Esophagus mucosa (tissue), 1 donor: ENCODE measurements around the gene GYG2. TPM values are rescaled to one million over a fixed set of nuclear protein-coding genes. Genes with fewer than 3 reads are reported as not detected.
A peak's percentile ranks its signal among the peaks of the same experiment; 100 is the strongest.
"Not testable (repeated sequence)": the region's sequence is repeated elsewhere in the genome, so short reads cannot be mapped to it uniquely, and the experiment has no call there.

Experiments used
- ATAC-seq: fragments of 200-7000 bp; cut with Tn5 transposase; one replicate; pipeline ENCODE4 v1.9.1; 2020
- total RNA-seq: library from RNA; stranded (reverse); gene quantifications from one replicate; pipeline ENCODE4 v1.2.4, GENCODE V29; 2023
- donor health status: DM: yes; HTN: yes; CAD: no.

Gene GYG2
- total RNA-seq, 1 donor from 2014 or later: 0.52 TPM

DNA sequence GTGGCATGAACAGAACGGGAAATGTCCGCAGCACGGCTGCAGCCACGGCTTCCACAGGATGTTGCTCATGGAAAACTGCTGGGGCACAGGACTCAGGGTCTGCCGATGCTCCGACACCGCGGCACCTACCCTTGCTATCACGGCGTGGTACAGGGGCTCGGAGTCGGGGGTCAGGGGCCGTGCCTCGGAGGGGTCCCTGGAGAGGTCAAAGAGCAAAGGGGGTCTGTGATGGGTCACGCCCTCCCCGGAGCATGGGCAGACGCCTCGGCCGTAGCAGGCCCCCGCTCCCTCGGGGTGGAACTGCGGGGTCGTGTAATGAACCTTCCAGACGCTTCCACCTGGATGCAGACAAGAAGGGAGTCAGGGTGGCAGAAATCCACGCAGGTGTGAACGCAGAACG is 78.6 kb downstream of the GYG2 start:
- peak; percentile 35 for ATAC-seq

DNA sequence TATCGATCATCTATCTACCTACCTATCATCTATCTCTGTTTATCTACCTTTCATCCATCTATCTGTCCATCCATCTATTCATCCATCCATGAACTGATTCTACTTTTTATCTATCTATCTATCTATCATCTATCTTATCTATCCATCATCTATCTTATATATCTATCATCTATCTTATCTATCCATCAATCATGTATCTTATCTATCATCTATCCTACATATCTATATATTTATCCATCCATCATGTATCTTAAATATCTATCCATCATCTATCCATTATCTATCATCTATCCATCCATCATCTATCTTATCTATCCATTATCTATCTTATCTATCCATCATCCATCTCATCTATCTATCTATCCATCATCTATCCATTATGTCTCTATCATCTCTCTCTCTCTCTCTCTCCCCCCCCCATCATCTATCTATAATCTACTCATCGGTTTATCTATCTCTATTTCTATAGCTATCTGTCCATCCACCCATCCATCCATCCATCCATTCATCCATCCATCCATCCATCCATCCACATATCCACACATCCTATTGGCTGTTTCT is 79.5 kb downstream of the GYG2 start:
- ATAC-seq: no peak

DNA sequence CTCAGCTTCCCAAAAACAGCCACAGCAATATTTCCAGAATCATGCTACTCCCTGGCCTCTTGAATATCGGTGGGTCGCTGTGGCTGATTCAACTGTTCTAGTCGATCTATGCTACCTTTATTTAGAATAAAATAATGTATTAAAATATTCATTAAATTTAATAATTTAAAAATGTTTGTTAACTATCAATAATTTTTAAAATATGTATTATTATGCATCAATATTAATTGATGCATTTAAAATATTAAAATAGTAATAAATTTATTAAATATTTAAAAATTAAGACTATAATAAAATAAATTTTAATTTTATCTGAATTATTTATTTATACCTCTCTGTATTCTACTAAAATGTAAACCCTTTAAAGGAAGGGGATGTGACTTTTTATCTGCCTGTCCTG is 81.4 kb downstream of the GYG2 start:
- ATAC-seq: no peak

DNA sequence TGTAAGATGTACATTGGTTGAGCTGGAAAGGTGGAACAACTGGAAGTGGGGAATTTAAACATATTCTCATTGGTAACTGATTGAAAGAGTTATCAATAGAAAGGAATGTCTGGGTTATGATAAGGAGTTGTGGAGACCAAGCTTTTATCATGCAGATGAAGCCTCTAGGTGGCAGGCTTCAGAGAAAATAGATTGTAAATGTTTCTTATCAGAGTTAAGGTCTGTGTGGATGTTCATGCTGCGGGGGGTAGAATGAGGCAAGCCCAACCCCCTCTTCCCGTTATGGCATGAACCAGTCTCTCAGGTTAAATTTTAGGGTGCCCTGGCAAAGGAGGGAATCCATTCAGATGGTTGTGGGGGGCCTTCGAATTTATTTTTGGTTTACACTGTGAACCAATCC is 84.4 kb downstream of the GYG2 start:
- ATAC-seq: no peak

DNA sequence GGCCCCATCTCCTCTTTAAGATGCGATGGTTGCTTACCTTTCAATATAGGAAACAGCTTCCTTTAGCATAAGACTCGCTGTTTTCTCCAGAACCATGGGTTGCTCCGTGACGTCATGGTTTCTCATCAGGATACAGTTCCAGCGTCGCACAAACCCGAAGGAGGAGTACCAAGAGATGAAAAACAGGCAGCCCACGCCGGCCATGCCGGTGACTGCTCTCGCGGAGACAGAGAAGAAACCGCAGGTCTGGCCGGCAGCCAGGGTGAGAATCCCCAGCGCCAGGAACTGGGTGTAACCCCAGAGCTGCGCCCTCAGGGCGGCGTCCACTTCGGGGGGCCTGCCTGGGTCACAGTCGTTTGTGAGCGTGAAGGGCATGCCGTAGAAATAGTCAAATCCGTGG is 89.0 kb downstream of the GYG2 start:
- no peak for ATAC-seq

DNA sequence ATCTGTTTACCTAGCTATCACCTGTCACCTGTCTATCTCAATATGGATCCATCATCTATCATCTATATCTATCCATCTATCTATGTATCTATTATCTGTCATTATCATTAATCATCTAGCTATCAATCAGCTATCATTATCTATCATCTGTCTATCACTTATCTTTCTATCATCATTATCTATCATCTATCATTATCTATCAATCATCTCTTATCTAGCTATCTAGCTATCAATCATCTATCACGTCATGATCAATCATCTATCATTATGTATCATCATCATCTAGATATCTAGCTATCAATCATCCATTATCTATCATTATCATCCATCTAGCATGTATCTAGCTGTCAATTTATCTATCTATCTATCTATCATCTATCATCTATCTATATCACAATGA is 92.5 kb downstream of the GYG2 start:
- ATAC-seq: no peak

DNA sequence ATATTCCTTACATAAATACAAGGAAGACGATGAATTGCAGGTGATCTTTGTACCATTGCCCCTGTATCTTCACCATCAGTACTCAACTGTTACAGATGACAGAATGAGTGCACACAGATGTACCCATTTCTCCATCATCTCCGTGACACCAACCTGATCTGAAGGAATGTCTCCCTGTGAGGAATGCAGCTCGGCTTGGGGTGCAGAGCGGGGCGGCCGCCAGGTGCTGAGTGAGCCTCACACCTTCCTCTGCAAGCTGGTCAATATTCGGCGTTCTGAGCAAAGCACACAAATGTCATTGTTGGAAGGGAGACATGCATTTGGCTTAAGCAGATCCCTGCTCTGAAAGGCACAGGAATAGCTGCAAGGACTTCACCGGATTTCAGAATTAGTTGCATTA is 93.0 kb downstream of the GYG2 start:
- no peak for ATAC-seq

DNA sequence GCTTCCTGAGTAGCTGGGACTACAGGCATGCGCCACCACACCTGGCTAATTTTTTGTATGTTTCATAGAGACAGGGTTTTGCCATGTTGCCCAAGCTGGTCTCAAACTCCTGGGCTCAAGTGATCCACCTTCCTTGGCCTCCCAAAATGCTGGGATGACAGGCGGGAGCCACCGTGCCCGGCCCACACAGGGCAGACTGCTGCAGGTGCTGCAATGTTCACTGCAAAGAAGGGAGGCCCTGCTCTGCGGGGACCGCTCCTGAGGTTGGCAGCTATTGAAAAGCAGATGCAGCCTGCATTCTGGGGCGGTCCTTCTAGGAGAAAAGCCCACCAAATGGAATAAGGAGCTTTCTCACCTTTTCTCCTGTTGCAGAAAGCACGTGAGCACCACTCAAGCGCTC is 95.4 kb downstream of the GYG2 start:
- ATAC-seq: no peak

DNA sequence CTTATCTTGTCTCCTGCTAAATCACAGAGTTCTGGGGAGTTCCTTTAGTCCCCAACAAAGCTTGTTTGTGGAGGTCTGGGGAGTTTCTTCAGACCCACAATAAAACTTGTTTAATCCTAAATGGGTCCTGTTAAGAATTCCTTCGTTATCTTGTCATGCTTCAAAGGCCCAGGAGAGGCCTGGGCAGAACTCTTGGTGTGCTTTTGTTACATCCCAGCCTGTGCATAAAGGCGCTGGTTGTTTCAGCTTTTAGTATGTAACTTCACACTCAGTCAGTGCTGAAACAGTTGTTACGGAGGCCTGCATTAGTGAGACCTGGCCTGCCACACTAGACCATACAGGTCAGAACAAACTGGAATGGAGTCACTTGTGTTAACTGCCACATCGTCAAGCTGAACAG is 97.5 kb downstream of the GYG2 start:
- not testable (repeated sequence) for ATAC-seq

DNA sequence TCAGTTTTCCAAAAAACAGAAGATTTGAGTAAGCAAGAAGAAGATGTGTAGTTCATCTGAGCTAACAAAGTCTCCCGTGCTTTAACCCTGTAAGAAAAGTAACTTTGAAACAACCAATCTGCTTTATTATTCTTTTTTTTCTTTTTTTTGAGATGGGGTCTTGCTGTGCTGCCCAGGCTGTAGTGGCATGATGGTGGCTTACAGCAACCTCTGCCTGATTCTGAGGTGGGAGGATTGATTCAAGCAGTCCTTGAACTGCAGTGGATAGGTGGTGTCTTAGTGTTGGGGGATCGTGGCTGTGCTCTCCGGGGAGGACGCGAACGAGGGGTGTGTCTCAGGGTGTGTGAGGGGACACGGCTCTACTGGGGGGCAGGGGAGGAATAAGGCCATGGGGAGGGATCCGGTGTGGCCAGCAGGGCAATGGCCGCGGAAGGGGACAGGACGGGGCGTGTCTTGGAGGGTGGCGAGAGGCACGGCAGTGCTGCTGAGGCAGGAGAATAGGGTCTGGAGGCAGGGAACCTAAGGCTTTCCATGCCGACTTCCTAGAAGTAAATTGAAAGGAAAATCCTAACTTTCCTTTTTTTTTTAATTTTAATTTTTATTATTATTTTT is 98.0 kb downstream of the GYG2 start:
- ATAC-seq: no peak

DNA sequence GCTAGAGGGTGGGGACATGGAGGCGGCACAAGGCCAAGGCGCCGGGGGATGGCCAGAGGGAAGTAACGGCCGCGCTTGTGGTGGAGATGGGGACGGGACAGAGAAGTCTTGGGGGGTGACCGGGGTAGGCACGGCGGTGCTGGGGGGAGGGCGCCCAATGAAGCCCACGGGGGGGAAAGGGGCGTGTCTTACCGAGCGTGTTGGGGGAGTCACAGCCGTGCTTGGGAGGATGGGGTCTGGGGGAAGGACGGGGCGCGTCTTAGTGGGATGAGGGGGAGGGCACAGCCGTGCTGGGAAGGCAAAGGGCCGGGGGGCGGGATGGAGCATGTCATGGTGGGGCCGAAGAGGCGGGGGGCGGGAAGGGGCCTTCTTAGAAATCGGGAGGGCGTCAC is 99.5 kb downstream of the GYG2 start:
- peak; percentile 2 for ATAC-seq

DNA sequence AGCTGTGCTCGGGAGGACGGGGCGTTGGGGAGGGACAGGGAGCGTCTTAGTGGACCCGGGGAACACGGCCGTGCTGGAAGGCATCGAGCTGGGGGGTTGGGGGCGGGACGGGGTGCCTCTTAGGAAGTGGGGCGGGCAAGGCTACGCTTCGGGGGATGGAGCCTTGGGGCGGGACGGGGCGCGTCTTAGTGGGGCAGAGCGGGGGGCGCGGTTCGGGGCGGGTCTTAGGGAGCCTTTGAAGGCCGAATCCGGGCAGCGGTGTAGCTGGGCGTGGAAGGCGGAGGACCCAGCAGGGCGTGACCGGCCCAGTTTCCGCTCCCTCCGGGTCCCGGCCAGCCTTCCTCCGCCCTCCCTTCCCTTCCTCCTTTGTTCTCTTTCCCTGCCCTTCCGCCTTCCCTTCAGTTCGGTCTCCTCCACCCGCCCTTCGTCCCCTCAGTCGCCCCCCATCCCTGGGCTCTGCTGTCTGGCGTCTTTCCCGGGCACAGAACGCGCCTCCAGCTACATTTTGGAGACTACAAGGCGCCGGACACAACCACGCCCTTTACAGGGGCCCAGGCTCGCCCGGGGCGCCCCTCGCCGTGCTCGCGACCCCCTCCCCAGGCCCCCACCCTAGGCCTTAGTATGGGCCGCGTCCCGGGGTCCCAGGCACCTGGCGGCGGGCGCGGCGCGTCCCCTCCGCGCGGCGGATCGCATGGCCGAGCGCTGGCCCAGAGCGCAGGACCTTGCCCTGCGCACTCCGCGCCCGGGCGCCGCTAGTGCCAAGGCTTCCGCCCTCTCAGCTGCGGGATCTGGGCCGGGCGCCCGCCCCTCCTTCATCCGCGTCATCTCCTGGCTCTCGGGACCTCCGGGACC is 100.1 kb downstream of the GYG2 start, which contains the start of gene ARSD:
TSS of gene ARSD (minus strand) at position 757 of the 852 bp plus-strand sequence. CDS start at position 693, 64 bp downstream.
- peak; percentile 95 for ATAC-seq

DNA sequence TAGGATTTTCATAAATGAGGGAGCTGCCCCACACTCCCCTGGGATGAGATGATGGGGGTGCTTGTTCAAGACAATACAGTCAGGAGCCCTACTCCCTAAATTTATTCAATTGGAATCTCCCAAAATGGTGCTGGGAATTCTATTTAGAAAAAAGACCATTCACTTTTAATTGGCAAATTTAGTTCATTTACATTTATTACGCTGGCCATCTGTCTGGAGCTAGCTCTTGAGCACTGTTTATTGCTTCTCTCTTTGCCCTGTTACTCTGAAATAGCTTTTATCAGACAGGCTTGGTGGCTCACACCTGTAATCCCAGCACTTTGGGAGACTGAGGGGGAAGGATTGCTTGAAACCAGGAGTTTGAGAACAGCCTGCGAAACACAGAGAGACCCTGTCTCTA is 102.4 kb downstream of the GYG2 start:
- no peak for ATAC-seq

DNA sequence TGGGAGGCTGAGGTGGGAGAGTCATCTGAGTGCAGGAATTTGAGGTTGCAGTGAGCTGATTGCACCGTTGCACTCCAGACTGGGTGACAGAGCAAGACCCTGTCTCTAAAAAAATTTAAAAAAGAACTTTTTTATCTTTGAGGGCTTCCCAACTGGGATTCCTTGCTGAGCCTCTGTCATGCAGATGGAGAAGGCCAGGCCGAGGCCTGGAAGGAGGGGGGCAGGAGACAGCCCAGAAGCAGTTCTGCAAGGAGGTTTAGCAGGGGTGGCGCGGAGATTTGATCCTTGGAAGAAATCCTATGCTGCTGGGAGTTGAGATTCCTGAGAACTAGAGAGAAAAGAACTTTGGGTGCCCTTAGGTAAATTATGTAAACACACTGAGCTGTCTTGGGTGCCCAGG is 102.9 kb downstream of the GYG2 start:
- no peak for ATAC-seq

Other genes starting within 250 kb of the GYG2 start
- 100 TPM for gene CD99, start 137.6 kb upstream of the GYG2 start, total RNA-seq
- gene XG, start 76.9 kb upstream of the GYG2 start, total RNA-seq: 14.2 TPM
- gene ARSD, start 100.4 kb downstream of the GYG2 start, total RNA-seq: 33.3 TPM
- 0.40 TPM for gene ARSH, start 177.6 kb downstream of the GYG2 start, total RNA-seq
- gene ARSF, start 212.5 kb downstream of the GYG2 start, total RNA-seq: 1.9 TPM